Measurements from ENCODE around the gene VSTM2B.
A peak's percentile ranks its signal among the peaks of the same experiment; 100 is the strongest.

Gene VSTM2B

DNA sequence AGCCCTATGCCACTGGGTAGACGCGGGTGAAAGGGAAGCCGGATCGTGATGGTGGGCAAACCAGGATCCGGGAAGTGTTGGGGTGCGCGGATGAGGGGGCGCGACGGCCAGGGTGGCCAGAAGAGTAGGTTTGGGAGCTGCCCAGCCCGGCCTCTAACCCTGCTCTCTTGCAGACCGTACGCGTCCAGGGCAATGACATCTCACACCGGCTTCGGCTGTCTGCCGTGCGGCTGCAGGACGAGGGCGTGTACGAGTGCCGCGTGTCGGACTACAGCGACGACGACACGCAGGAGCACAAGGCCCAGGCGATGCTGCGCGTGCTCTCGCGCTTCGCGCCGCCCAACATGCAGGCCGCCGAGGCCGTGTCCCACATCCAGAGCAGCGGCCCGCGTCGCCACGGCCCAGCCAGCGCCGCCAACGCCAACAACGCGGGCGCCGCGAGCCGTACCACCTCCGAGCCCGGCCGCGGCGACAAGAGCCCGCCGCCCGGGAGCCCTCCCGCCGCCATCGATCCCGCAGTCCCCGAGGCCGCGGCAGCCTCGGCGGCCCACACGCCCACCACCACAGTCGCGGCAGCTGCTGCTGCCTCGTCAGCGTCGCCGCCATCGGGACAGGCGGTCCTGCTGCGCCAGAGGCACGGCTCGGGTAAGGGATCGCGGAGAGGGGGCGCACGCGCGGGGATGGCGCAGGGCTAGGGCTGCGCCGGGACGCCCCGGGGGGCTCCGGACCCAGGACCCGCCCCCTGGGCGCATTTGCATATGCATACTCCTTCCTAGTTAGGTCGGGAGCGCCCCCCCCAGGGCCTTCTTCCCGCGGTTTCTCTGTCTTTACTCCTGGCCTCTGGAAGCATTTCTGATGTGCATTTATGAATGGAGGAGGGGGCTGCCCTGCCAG lies 4.1 kb downstream of the VSTM2B start:
- DNase-seq = no peak

DNA sequence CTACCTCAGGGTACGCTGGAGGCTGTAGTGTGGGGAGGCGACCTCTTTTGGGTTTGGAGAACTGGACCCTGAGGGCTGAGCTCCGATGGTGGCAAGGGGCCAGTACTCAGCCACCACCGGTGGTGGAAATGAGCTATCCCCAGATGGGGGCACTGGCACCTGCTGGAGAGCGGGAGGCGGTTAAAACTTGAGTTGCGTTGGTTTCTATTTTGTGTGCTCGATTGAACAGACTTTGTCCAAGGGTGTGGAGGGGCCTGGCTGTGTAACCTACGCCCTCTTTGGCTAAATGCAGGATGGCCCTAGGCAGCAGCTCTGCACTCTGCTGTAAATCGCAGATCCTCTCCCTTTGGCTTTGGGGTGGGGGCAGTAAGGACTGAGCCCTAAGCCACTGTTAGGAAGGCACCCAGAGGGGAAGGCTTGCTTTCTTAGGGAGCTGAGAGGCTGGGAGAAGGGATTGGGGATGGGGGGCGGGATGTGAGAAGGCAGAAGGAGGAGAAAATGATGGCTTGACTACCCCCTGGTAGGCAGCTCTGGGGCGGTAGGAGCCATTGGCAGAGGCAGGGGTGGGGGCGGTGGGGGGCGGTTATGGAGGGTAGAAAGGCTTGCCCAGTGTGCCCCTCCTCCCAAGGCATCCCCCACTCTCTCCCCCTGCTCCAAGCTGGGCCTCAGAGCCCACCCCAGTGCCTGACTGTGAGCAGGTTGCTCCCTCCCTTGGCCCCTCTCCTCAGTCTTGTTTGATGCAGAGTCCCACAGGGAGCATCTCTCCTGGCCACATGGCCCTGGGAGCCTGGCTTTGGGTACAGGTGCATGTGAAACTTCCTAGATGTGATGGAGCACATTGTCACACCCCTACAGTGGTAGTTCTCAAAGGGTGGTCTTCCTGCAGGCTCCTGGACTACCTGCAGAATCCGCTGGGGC lies 5.0 kb downstream of the VSTM2B start:
- DNase-seq = no peak

DNA sequence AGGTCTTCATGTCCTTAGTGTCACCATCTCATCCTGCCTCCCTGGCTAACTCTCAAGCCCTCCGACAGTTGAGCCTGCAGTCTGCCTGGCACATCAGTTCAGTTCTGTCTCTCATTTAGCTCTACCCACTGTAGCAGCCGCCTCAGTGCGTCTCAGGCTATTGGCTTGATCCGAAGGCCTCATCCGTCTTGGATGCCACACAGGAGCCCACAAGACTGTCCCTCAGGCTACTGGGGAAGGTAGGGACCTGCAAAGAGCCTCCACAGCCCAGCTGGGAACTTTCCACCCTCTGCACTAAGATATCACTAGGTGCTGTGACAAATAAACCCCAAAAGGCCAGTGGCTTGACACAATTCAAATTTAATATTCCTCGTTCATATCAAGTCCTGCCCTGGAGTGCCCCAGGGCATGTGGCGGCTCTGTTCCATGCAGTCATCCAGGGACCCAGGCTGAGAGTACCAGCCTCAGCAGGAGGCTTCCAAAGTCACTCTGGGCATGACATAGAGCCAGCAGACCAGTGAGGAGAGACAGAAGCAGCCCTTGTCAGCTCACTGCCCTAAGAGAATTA lies 5.7 kb downstream of the VSTM2B start:
- DNase-seq = no peak

- DNase-seq = peak in 1 of 56 donors; percentile 8
Observed at GRCh38 chr19:29532097-29532496, 6.3 kb downstream of the VSTM2B start.

DNA sequence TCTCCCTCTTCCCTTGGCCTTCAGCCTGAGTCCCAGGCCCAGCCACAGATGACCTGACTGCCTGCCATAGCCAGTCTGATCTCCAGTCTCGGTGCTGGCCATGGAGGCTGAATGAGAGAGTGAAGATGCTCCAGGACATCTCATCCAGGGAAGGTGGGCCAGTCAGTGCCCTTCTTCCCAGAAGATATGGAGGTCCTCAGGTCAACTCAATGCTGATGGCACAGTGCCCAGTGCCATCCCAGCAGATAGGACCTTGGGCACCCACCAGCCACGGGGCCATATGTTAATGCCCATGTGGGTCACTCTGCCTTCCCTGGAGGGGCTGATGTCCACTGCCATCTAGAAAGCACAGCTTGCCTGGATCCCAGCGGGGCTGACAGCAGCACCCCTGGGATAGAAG lies 7.2 kb downstream of the VSTM2B start:
- DNase-seq = no peak

DNA sequence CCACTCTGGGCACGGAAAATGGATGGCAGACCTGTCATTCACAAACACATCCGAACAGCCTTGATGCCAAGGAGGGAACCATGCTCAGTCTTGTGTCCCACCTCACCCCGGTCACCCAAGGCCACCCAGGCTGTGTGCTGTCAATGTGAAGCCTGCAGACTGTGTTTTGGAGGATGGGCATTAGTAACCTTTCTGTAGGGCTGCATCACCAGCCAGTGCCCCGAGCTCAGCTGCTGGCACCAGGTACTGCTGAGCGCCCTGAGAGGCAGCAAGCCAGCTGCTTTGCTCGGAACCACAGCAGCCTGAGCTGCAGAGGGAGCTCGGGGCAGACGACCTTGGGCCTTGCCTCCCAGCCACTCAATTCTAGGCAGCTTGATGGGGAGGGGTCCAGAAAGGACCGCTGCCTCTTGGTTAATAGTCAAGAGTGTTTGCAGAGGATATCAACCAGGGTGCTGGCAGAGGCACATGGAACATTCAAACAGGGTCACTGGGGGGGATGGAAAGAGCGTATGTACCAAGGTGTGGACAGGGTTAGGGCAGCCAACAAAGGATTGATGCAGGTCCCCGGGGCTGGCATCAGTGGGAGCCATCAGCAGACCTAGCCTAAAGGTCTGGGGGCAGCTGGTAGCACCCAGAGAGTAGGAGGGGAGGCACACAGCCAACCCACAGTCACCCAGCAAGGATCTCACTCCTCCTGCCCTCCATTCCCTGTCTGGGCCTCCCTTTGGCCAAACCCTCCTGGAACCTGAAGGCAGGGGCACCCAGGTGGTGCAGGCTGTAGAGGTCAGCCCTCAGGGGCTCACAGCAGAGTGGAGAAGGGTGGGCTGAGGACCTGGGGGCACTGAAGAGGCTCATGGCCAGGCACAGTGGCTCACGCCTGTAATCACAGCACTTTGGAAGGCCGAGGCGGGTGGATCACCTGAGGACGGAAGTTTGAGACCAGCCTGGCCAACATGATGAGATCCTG lies 8.1 kb downstream of the VSTM2B start:
- DNase-seq = no peak

DNA sequence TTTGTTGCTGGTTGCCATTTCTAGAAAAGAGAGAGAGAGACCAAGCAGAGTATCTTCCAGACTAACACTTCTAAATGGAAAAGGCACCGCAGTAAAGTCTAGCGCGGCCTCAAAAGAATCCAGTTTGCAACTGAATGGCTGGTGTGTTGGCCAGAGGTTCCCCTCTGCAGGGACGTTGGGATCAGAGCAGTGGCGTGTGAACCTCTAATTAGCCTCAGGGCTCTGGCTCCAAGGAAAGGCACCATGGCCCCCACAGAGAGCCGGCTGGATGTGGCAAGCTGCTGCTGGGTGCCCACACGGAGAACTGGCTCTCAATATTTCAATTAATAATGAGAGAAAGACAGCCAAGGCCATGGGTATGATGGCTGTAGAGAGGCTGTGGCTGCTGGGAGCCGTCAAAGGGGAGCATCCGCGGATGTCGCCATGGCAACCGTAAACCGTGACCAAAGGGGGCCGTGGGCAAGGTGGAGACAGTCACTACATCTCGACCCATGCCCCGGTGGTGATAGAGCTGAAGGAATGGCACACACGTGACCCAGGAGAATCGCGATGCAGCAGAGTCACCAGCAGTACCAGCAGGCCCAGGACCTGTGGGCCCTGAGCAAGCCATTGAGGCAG lies 9.5 kb downstream of the VSTM2B start:
- DNase-seq = peak in 1 of 56 donors; percentile 8

- DNase-seq = no peak
Observed at GRCh38 chr19:29535984-29536508, 10.3 kb downstream of the VSTM2B start.

- DNase-seq = no peak
Observed at GRCh38 chr19:29537181-29537580, 11.4 kb downstream of the VSTM2B start.

- DNase-seq = no peak
Observed at GRCh38 chr19:29537601-29538000, 11.8 kb downstream of the VSTM2B start.

GRCh38 chr19:29538146-29538545 lies 12.4 kb downstream of the VSTM2B start:
- DNase-seq = no peak

DNA sequence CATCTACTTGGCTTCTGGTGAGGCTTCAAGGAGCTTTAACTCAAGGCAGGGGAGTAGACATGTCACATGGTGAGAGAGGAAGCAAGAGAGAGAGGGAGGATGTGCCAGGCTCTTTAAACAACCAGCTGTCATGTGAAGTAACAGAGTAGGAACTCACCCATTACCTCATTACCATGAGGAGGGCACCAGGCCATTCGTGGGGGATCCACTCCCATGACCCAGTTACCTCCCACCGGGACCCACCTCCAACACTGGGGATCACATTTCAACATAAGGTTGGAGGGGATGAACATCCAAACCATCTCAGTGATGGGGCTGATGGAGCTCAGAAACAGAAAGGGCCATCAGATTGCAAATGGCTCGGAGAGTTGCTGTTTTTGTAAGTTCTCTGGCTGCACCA lies 12.9 kb downstream of the VSTM2B start:
- no peak for DNase-seq

- DNase-seq = no peak
Observed at GRCh38 chr19:29539131-29539530, 13.3 kb downstream of the VSTM2B start.

- no peak for DNase-seq
Observed at GRCh38 chr19:29539670-29540069, 13.9 kb downstream of the VSTM2B start.

GRCh38 chr19:29540114-29540513 lies 14.3 kb downstream of the VSTM2B start:
- no peak for DNase-seq

DNA sequence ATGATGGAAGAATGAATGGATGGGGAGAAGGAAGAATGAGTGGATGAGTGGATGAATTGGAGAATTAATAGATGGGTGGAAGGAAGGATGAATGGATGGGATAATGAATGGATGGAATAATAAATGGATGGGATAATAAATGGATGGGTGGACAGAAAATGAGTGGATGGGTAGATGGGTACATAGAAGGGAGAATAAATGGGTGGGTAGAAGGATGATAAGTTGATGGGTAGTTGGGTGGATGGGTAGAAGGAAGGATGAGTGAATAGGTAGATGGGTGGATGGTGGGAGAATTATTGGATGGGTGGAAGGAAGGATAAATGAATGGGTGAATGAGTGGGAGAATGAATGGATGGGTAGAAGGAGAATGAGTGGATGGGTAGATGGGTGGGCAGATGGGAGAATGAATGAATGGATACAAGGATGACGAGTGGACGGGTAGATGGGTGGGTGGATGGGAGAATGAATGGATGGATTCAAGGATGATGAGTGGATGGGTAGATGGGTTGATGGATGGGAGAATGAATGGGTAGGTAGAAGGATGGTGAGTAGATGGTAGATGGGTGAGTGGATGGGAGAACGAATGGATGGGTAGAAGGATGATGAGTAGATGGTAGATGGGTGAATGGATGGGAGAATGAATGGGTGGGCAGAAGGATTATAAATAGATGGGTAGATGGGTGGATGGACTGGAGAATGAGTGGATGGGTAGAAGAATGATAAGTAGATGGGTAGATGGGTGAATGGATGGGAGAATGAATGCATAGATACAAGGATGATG lies 15.9 kb downstream of the VSTM2B start:
- DNase-seq = no peak

- no peak for DNase-seq
Observed at GRCh38 chr19:29542327-29542726, 16.5 kb downstream of the VSTM2B start.

- no peak for DNase-seq
Observed at GRCh38 chr19:29542776-29543175, 17.0 kb downstream of the VSTM2B start.

DNA sequence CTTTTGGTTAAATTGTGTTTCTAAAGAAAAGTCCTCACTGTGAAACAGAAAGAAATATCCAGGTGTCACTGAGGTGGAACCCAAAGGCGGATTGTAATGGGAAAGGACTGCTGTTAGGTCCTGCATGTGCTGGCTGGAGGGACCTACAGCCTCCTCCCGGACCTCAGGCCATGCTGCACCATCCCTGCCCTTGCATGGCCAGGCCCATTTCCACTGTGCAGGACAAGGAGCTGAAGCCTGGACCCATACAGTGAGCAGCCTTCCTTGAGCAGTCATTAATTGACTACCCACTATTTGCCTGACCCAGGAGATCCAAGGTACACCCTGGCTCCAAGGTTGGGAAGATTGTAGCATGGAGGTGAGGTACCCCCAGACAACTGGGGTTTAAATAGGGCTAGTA lies 17.6 kb downstream of the VSTM2B start:
- DNase-seq = no peak

All from nucleus accumbens (tissue), 56 donors.